ENCODE results near the gene C10orf62. TPM values are rescaled to one million over a fixed set of nuclear protein-coding genes. Genes with fewer than 3 reads are reported as not detected.

The C10orf62 gene
- total and polyA plus RNA-seq, 2 donors (not counting 3 experiments of a cell fraction or from before 2014, with no cell fraction given): not detected

DNA sequence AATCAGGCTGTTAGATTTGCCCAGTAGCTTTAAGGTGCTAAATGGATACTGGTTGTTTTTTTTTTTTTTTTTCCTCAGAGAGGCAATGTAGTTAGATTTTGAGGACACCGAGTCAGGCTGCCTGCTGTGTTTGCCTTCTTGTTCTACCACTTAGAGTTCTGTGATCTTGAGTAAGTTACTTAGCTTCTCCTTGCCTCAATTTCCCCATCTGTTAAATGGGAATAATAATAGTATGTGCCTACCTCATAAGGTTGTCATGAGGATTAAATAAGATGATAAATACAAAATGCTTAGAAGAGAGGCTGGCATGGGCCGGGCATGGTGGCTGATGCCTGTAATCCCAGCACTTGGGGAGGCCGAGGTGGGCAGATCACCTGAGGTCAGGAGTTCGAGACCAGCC is 29.2 kb downstream of the C10orf62 start:
- FAIRE-seq (no peak), DNase-seq (ENCODE audit: low read depth, low spot score) (no peak)
- Histone ChIP-seq H3K27me3 (ENCODE audit: control insufficient read depth in 2 of 2, insufficient read depth in 2 of 2, low read length in 2 of 2) (no peaks in the 10 kb centered on the region), H2AFZ (ENCODE audit: low read depth, low read length) (no peak overlapping the region), H3K4me3 (replicated peaks in 1 of 3; ENCODE audit: insufficient read depth in 1 of 3, low read depth in 1 of 3, low read length in 3 of 3) (no peak overlapping the region), H3K9me3 (replicated peaks; ENCODE audit: control insufficient read depth, insufficient read depth, low read length) (no peaks in the 10 kb centered on the region), H3K27ac (ENCODE audit: insufficient read depth, low read depth, low read length) (no peak overlapping the region), H3K4me2 (ENCODE audit: insufficient read depth, low read length) (no peak overlapping the region), H3K4me1 (ENCODE audit: control insufficient read depth, extremely low read depth, insufficient read depth, low read length) (no peaks in the 10 kb centered on the region), H4K20me1 (replicated peaks; ENCODE audit: control insufficient read depth, extremely low read depth, insufficient read depth, low read length) (no peaks in the 10 kb centered on the region), H3K79me2 (ENCODE audit: control insufficient read depth, insufficient read depth, low read length) (no peaks in the 10 kb centered on the region), H3K9ac (replicated peaks; ENCODE audit: extremely low read depth, insufficient read depth, low read length) (no peak overlapping the region), H3K36me3 (ENCODE audit: control insufficient read depth in 2 of 2, extremely low read depth in 1 of 2, insufficient read depth in 2 of 2, low read length in 2 of 2) (no peaks in the 10 kb centered on the region), H3K9me1 (replicated peaks; ENCODE audit: control insufficient read depth, extremely low read depth, insufficient read depth, low read length) (no peaks in the 10 kb centered on the region)
- ChIA-PET POLR2A (no interaction called here), CTCF (no interaction called here)
- dilution Hi-C loops (cut with MboI; ENCODE audit: extremely low pct_ligation_motif_present, low sequenced_read_pairs): no loop called here
- BruUV-seq (replicated peaks): no TSS peak
- intact Hi-C loops (cut with micrococcal nuclease): no loop called here
- TF ChIP-seq POLR2A (IDR thresholded peaks at IDR 0.05; ENCODE audit: low read depth, low read length) (no peak), JUN (IDR thresholded peaks at IDR 0.05; ENCODE audit: borderline replicate concordance, insufficient read depth, insufficient read length, low read depth) (no peak), EZH2 (IDR thresholded peaks at IDR 0.05; ENCODE audit: borderline replicate concordance, low read depth, low read length, severe bottlenecking) (no peak), MYC (IDR thresholded peaks at IDR 0.05; ENCODE audit: low read depth, low read length) (no peak), POLR2AphosphoS5 (IDR thresholded peaks at IDR 0.05; ENCODE audit: insufficient read depth, low read depth, low read length) (no peak), FOS (IDR thresholded peaks at IDR 0.05; ENCODE audit: borderline replicate concordance, insufficient read depth, low read length) (no peak), GATA2 (IDR thresholded peaks at IDR 0.05; ENCODE audit: insufficient read depth, insufficient read length, low read depth, low read length) (no peak)
- TF ChIP-seq, protein P1, sequence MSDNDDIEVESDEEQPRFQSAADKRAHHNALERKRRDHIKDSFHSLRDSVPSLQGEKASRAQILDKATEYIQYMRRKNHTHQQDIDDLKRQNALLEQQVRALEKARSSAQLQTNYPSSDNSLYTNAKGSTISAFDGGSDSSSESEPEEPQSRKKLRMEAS (IDR thresholded peaks at IDR 0.05; ENCODE audit: insufficient read depth, insufficient read length): no peak

DNA sequence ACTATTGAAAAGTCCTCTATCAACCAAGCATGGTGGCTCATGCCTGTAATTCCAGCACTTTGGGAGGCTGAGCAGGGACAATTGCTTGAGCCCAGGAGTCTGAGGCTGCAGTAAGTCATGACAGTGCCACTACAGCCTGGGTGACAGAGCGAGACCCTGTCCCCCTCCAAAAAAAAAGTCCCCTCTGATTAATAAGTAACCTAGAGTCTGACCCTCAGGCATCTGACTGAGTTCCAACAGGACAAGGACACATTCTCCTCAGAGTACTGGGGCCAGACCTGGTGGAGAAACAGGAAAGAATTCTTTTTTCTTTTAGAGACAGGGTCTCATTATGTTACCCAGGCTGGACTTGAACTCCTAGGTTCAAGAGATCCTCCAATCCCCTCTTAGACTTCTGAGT is 33.8 kb downstream of the C10orf62 start:
- Histone ChIP-seq H3K4me3 (replicated peaks in 1 of 3; ENCODE audit: insufficient read depth in 1 of 3, low read depth in 1 of 3, low read length in 3 of 3) (no peak overlapping the region), H3K9ac (replicated peaks; ENCODE audit: extremely low read depth, insufficient read depth, low read length) (no peak overlapping the region), H3K9me3 (replicated peaks; ENCODE audit: control insufficient read depth, insufficient read depth, low read length) (no peaks in the 10 kb centered on the region), H4K20me1 (replicated peaks; ENCODE audit: control insufficient read depth, extremely low read depth, insufficient read depth, low read length) (no peaks in the 10 kb centered on the region), H3K9me1 (replicated peaks; ENCODE audit: control insufficient read depth, extremely low read depth, insufficient read depth, low read length) (no peaks in the 10 kb centered on the region), H3K27me3 (ENCODE audit: control insufficient read depth in 2 of 2, insufficient read depth in 2 of 2, low read length in 2 of 2) (no peaks in the 10 kb centered on the region), H2AFZ (ENCODE audit: low read depth, low read length) (no peak overlapping the region), H3K36me3 (ENCODE audit: control insufficient read depth in 2 of 2, extremely low read depth in 1 of 2, insufficient read depth in 2 of 2, low read length in 2 of 2) (no peaks in the 10 kb centered on the region), H3K79me2 (ENCODE audit: control insufficient read depth, insufficient read depth, low read length) (no peaks in the 10 kb centered on the region), H3K4me1 (ENCODE audit: control insufficient read depth, extremely low read depth, insufficient read depth, low read length) (no peaks in the 10 kb centered on the region), H3K27ac (ENCODE audit: insufficient read depth, low read depth, low read length) (no peak overlapping the region), H3K4me2 (ENCODE audit: insufficient read depth, low read length) (no peak overlapping the region)
- ChIA-PET POLR2A (no interaction called here), CTCF (no interaction called here)
- TF ChIP-seq POLR2A (IDR thresholded peaks at IDR 0.05; ENCODE audit: low read depth, low read length): no peak
- TF ChIP-seq MYC (IDR thresholded peaks at IDR 0.05; ENCODE audit: low read depth, low read length): no peak
- no peak for TF ChIP-seq EZH2 (IDR thresholded peaks at IDR 0.05; ENCODE audit: borderline replicate concordance, low read depth, low read length, severe bottlenecking)
- no peak for TF ChIP-seq POLR2AphosphoS5 (IDR thresholded peaks at IDR 0.05; ENCODE audit: insufficient read depth, low read depth, low read length)
- TF ChIP-seq GATA2 (IDR thresholded peaks at IDR 0.05; ENCODE audit: insufficient read depth, insufficient read length, low read depth, low read length): no peak
- TF ChIP-seq JUN (IDR thresholded peaks at IDR 0.05; ENCODE audit: borderline replicate concordance, insufficient read depth, insufficient read length, low read depth): no peak
- TF ChIP-seq, protein P1 (IDR thresholded peaks at IDR 0.05; ENCODE audit: insufficient read depth, insufficient read length): no peak
- TF ChIP-seq, protein P2, sequence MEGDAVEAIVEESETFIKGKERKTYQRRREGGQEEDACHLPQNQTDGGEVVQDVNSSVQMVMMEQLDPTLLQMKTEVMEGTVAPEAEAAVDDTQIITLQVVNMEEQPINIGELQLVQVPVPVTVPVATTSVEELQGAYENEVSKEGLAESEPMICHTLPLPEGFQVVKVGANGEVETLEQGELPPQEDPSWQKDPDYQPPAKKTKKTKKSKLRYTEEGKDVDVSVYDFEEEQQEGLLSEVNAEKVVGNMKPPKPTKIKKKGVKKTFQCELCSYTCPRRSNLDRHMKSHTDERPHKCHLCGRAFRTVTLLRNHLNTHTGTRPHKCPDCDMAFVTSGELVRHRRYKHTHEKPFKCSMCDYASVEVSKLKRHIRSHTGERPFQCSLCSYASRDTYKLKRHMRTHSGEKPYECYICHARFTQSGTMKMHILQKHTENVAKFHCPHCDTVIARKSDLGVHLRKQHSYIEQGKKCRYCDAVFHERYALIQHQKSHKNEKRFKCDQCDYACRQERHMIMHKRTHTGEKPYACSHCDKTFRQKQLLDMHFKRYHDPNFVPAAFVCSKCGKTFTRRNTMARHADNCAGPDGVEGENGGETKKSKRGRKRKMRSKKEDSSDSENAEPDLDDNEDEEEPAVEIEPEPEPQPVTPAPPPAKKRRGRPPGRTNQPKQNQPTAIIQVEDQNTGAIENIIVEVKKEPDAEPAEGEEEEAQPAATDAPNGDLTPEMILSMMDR (IDR thresholded peaks at IDR 0.05; ENCODE audit: extremely low read depth in 1 of 2, insufficient read depth in 1 of 2, low read depth in 1 of 2, low read length in 2 of 2): no peak
- no peak for TF ChIP-seq FOS (IDR thresholded peaks at IDR 0.05; ENCODE audit: borderline replicate concordance, insufficient read depth, low read length)
- FAIRE-seq (no peak), DNase-seq (ENCODE audit: low read depth, low spot score) (no peak)
- BruUV-seq (replicated peaks): no TSS peak
- dilution Hi-C loops (cut with MboI; ENCODE audit: extremely low pct_ligation_motif_present, low sequenced_read_pairs) (no loop called here), intact Hi-C loops (cut with micrococcal nuclease) (no loop called here)

All from endothelial cell of umbilical vein (primary cell).